ENCODE data around the gene ITPK1. TPM values are rescaled to one million over a fixed set of nuclear protein-coding genes. Genes with fewer than 3 reads are reported as not detected.

ITPK1 gene
- total and polyA plus RNA-seq, 10 of the 15 experiments (the other 5 are each of a cell fraction or from before 2014, with no cell fraction given): 1.3 to 73.2 (median 27.0) TPM

DNA sequence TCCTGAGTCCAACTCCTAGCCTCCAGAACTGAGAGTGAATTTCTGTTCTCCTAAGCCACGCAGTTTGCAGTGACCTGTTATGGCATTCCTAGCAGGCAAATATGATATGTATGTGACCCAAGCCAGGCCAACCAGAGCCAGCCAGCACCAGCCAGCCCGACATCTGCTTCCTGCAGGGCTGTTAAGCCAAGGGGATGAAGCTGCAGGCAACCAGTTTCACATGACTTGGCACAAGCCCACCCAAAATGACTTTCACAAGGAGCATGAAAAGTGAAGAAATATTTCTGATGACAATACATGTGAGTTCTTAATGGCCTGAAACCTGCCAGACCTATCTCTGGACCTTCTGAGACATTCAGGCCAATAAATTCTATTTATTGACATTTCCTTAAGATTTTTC is 68.1 kb downstream of the ITPK1 start:
- Histone ChIP-seq H2AFZ (ENCODE audit: control insufficient read depth, low read depth, low read length) (no peak overlapping the region), H3K79me2 (ENCODE audit: control insufficient read depth, insufficient read depth, low read length) (peaks cover 1% of the 10 kb centered on the region; the same call in 1 of the 2 replicates), H3K9ac (ENCODE audit: control insufficient read depth, insufficient read depth, low read length) (no peak overlapping the region), H3K4me2 (ENCODE audit: control insufficient read depth, insufficient read depth) (no peak overlapping the region), H4K20me1 (ENCODE audit: control insufficient read depth, insufficient read depth) (no peaks in the 10 kb centered on the region), H3K36me3 (ENCODE audit: control insufficient read depth in 2 of 2, insufficient read depth in 2 of 2, low read length in 1 of 2) (peaks cover 0 to 13% of the 10 kb centered on the region in 2 experiments; a peak in 2 of 4 replicates), H3K27ac (ENCODE audit: control insufficient read depth, insufficient read depth) (no peak overlapping the region), H3K4me1 (ENCODE audit: control insufficient read depth, insufficient read depth, low read length) (peaks cover 23% of the 10 kb centered on the region), H3K9me3 (replicated peaks; ENCODE audit: control insufficient read depth, insufficient read depth, low read length) (no peaks in the 10 kb centered on the region), H3K4me3 (no peak overlapping the region), H3K27me3 (replicated peaks in 1 of 2; ENCODE audit: control insufficient read depth in 2 of 2, insufficient read depth in 2 of 2, low read length in 1 of 2) (no peaks in the 10 kb centered on the region)
- POLR2A ChIA-PET: no interaction called here
- SMC1A ChIA-PET (ENCODE audit: uncharacterized antibody, unreplicated experiment): interaction anchor here (1.0 kb wide), 1 partner anchor 13 kb away, joined by 3 read pairs; no protein-coding TSS in a partner anchor
- intact Hi-C loops (cut with micrococcal nuclease; ENCODE audit: unreplicated experiment): no loop called here
- no peak for FAIRE-seq
- in situ Hi-C loops (cut with MboI): no loop called here
- no TSS peak for BruUV-seq (replicated peaks)
- TF ChIP-seq MTA3 (IDR thresholded peaks at IDR 0.05; ENCODE audit: borderline replicate concordance, low read length) (no peak), HDAC6 (IDR thresholded peaks at IDR 0.05; ENCODE audit: unreplicated experiment) (no peak), JUND (IDR thresholded peaks at IDR 0.05; ENCODE audit: low read depth, low read length) (no peak), POU2F2 (IDR thresholded peaks at IDR 0.05; ENCODE audit: borderline replicate concordance, low read depth, low read length) (no peak), ZZZ3 (IDR thresholded peaks at IDR 0.05; ENCODE audit: control insufficient read depth, insufficient read length, low read depth) (no peak), SREBF2 (IDR thresholded peaks at IDR 0.05; ENCODE audit: low read length) (no peak), PAX8 (IDR thresholded peaks at IDR 0.05) (no peak), CHD4 (IDR thresholded peaks at IDR 0.05) (no peak), TCF7 (IDR thresholded peaks at IDR 0.05; ENCODE audit: borderline replicate concordance) (no peak), HCFC1 (IDR thresholded peaks at IDR 0.05; ENCODE audit: low read length) (no peak), POLR2AphosphoS2 (IDR thresholded peaks at IDR 0.05; ENCODE audit: low read depth, low read length) (no peak), SMARCA5 (IDR thresholded peaks at IDR 0.05) (no peak)
- TF ChIP-seq, protein P1, sequence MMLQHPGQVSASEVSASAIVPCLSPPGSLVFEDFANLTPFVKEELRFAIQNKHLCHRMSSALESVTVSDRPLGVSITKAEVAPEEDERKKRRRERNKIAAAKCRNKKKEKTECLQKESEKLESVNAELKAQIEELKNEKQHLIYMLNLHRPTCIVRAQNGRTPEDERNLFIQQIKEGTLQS (IDR thresholded peaks at IDR 0.05; ENCODE audit: borderline replicate concordance, extremely low read depth, low read depth, low read length): no peak
- TF ChIP-seq, protein P2, sequence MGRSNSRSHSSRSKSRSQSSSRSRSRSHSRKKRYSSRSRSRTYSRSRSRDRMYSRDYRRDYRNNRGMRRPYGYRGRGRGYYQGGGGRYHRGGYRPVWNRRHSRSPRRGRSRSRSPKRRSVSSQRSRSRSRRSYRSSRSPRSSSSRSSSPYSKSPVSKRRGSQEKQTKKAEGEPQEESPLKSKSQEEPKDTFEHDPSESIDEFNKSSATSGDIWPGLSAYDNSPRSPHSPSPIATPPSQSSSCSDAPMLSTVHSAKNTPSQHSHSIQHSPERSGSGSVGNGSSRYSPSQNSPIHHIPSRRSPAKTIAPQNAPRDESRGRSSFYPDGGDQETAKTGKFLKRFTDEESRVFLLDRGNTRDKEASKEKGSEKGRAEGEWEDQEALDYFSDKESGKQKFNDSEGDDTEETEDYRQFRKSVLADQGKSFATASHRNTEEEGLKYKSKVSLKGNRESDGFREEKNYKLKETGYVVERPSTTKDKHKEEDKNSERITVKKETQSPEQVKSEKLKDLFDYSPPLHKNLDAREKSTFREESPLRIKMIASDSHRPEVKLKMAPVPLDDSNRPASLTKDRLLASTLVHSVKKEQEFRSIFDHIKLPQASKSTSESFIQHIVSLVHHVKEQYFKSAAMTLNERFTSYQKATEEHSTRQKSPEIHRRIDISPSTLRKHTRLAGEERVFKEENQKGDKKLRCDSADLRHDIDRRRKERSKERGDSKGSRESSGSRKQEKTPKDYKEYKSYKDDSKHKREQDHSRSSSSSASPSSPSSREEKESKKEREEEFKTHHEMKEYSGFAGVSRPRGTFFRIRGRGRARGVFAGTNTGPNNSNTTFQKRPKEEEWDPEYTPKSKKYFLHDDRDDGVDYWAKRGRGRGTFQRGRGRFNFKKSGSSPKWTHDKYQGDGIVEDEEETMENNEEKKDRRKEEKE (IDR thresholded peaks at IDR 0.05): no peak
- TF ChIP-seq, protein P3, sequence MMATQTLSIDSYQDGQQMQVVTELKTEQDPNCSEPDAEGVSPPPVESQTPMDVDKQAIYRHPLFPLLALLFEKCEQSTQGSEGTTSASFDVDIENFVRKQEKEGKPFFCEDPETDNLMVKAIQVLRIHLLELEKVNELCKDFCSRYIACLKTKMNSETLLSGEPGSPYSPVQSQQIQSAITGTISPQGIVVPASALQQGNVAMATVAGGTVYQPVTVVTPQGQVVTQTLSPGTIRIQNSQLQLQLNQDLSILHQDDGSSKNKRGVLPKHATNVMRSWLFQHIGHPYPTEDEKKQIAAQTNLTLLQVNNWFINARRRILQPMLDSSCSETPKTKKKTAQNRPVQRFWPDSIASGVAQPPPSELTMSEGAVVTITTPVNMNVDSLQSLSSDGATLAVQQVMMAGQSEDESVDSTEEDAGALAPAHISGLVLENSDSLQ (IDR thresholded peaks at IDR 0.05): no peak
- TF ChIP-seq, protein P4, sequence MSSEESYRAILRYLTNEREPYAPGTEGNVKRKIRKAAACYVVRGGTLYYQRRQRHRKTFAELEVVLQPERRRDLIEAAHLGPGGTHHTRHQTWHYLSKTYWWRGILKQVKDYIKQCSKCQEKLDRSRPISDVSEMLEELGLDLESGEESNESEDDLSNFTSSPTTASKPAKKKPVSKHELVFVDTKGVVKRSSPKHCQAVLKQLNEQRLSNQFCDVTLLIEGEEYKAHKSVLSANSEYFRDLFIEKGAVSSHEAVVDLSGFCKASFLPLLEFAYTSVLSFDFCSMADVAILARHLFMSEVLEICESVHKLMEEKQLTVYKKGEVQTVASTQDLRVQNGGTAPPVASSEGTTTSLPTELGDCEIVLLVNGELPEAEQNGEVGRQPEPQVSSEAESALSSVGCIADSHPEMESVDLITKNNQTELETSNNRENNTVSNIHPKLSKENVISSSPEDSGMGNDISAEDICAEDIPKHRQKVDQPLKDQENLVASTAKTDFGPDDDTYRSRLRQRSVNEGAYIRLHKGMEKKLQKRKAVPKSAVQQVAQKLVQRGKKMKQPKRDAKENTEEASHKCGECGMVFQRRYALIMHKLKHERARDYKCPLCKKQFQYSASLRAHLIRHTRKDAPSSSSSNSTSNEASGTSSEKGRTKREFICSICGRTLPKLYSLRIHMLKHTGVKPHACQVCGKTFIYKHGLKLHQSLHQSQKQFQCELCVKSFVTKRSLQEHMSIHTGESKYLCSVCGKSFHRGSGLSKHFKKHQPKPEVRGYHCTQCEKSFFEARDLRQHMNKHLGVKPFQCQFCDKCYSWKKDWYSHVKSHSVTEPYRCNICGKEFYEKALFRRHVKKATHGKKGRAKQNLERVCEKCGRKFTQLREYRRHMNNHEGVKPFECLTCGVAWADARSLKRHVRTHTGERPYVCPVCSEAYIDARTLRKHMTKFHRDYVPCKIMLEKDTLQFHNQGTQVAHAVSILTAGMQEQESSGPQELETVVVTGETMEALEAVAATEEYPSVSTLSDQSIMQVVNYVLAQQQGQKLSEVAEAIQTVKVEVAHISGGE (CRISPR knock-in tag; IDR thresholded peaks at IDR 0.05): no peak
- TF ChIP-seq, protein P5, sequence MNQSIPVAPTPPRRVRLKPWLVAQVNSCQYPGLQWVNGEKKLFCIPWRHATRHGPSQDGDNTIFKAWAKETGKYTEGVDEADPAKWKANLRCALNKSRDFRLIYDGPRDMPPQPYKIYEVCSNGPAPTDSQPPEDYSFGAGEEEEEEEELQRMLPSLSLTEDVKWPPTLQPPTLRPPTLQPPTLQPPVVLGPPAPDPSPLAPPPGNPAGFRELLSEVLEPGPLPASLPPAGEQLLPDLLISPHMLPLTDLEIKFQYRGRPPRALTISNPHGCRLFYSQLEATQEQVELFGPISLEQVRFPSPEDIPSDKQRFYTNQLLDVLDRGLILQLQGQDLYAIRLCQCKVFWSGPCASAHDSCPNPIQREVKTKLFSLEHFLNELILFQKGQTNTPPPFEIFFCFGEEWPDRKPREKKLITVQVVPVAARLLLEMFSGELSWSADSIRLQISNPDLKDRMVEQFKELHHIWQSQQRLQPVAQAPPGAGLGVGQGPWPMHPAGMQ (IDR thresholded peaks at IDR 0.05; ENCODE audit: borderline replicate concordance): no peak
- ATAC-seq: no peak
- RAD21 ChIA-PET (ENCODE audit: unreplicated experiment): interaction anchor here (0.7 kb wide), 1 partner anchor 66 kb away, joined by 3 read pairs; no protein-coding TSS in a partner anchor
- WGBS (ENCODE audit: insufficient coverage, insufficient replicate concordance, low lambda C conversion rate, missing lambda C conversion rate): 51% methylated on average over 2 of the region's 2 CpGs
- DNase-seq (ENCODE audit: low read depth, low spot score): no peak
- CTCF ChIA-PET: interaction anchor here (1.2 to 2.5 kb wide), 3 partner anchors 14 to 66 kb away, joined by 3 to 8 read pairs (median 4); no protein-coding TSS in a partner anchor

Measured in GM12878 (cell line).